ENCODE measurements around the gene MPV17L2.
"Not testable (repeated sequence)": the region's sequence is repeated elsewhere in the genome, so short reads cannot be mapped to it uniquely, and the experiment has no call there.

Gene MPV17L2

GRCh38 chr19:18192673-18193387 is at the start of gene MPV17L2:
Gene MPV17L2, plus strand, starts transcription at chr19:18193218. Its CDS starts 64 bp downstream, at chr19:18193282.
- DNase-seq = peak; percentile 98

GRCh38 chr19:18143902-18144301 is 49.1 kb upstream of the MPV17L2 start:
- DNase-seq = no peak

- DNase-seq = no peak
Measured at GRCh38 chr19:18144361-18144760, 48.7 kb upstream of the MPV17L2 start.

GRCh38 chr19:18144906-18145305 is 48.1 kb upstream of the MPV17L2 start:
- DNase-seq = no peak

GRCh38 chr19:18145391-18145999 is 47.5 kb upstream of the MPV17L2 start:
- no peak for DNase-seq

GRCh38 chr19:18147396-18147795 is 45.6 kb upstream of the MPV17L2 start:
- no peak for DNase-seq

GRCh38 chr19:18149596-18149975 is 43.4 kb upstream of the MPV17L2 start:
- DNase-seq = no peak

- no peak for DNase-seq
Measured at GRCh38 chr19:18150776-18151624, 42.0 kb upstream of the MPV17L2 start.

GRCh38 chr19:18152442-18152816 is 40.6 kb upstream of the MPV17L2 start:
- DNase-seq = peak; percentile 84

GRCh38 chr19:18152817-18153555 is 40.0 kb upstream of the MPV17L2 start, which contains the start of gene PIK3R2:
Gene PIK3R2, plus strand, starts transcription at chr19:18153163. Its CDS starts 2,717 bp downstream, at chr19:18155880.
- DNase-seq = peak; percentile 88

GRCh38 chr19:18153556-18154134 is 39.4 kb upstream of the MPV17L2 start:
- no peak for DNase-seq

- DNase-seq = no peak
Measured at GRCh38 chr19:18155095-18156087, 37.6 kb upstream of the MPV17L2 start.

- DNase-seq = no peak
Measured at GRCh38 chr19:18156268-18156667, 36.8 kb upstream of the MPV17L2 start.

GRCh38 chr19:18156841-18157464 is 36.1 kb upstream of the MPV17L2 start:
- DNase-seq = no peak

GRCh38 chr19:18157465-18158063 is 35.5 kb upstream of the MPV17L2 start:
- DNase-seq = no peak

- DNase-seq = no peak
Measured at GRCh38 chr19:18158467-18158866, 34.6 kb upstream of the MPV17L2 start.

- DNase-seq = not testable (repeated sequence)
Measured at GRCh38 chr19:18159059-18159616, 33.9 kb upstream of the MPV17L2 start.

- DNase-seq = no peak
Measured at GRCh38 chr19:18159810-18160209, 33.2 kb upstream of the MPV17L2 start.

- DNase-seq = no peak
Measured at GRCh38 chr19:18160493-18160970, 32.5 kb upstream of the MPV17L2 start.
